Prostate gland (tissue), 2 donors: ENCODE data around the gene PMPCA. TPM values are rescaled to one million over a fixed set of nuclear protein-coding genes. Genes with fewer than 3 reads are reported as not detected.

Experiments
- DNase-seq: peaks from one replicate; pipeline ENCODE4 v3.0.0-alpha.2; 2019; ENCODE audit warnings: low spot score
- H3K27ac ChIP-seq, 2 donors: fragments of 200-600 bp; sonication (generic); 2 replicates each; pipeline ENCODE4 v1.5.1; 2017 to 2019
- H3K27me3 ChIP-seq: fragments of 200-600 bp; sonication (generic); replicated peaks from 2 replicates; pipeline ENCODE4 v1.5.1; 2019; ENCODE audit not compliant: insufficient read depth
- H3K36me3 ChIP-seq, 2 donors: fragments of 200-600 bp; sonication (generic); 1 replicate in 1 of 2; 2 replicates in 1 of 2; pipeline versions ENCODE4 v1.5.1 to v1.8.1; 2017 to 2019
- H3K4me1 ChIP-seq: fragments of 200-600 bp; sonication (generic); replicated peaks from 2 replicates; pipeline ENCODE4 v1.5.1; 2019
- H3K4me3 ChIP-seq, 2 donors: fragments of 200-600 bp; sonication (generic); 2 replicates each; pipeline ENCODE4 v1.5.1; 2017 to 2019
- H3K9me3 ChIP-seq: fragments of 200-600 bp; sonication (generic); 2 replicates; pipeline ENCODE4 v1.5.1; 2017
- CTCF ChIP-seq, 4 experiments: fragments of 200-600 bp in 2 of 4; fragments of 450-650 bp in 2 of 4; sonication (generic) in 2 of 4; IDR thresholded peaks; 1 replicate in 3 of 4; 2 replicates in 1 of 4; pipeline ENCODE4 v1.5.1; 2016 to 2019; ENCODE audit warnings: antibody characterized with exemption in 4 of 4, mild to moderate bottlenecking in 2 of 4, moderate library complexity in 2 of 4
- POLR2A ChIP-seq: fragments of 450-650 bp; IDR thresholded peaks from one replicate; pipeline ENCODE4 v1.6.1; 2016; ENCODE audit warnings: antibody characterized with exemption, mild to moderate bottlenecking
- POLR2AphosphoS5 ChIP-seq: sonication (generic); formaldehyde crosslinking; IDR thresholded peaks from one replicate; pipeline ENCODE4 v1.6.1; 2017; ENCODE audit warnings: antibody characterized with exemption
- WGBS: methylation state at CpG from one replicate; pipeline ENCODE4 v1.1.5; 2018; 5-methylcytosine and 5-hydroxymethylcytosine counted together
- intact Hi-C: fragments of 100-400 bp; cut with DNase I; formaldehyde crosslinking; loops from one replicate; pipeline ENCODE4 v1.14.2; 2022
- total RNA-seq, 2 donors: library from RNA; depleted of rRNA; stranded (reverse); fragments of >200 nt; gene quantifications; one replicate each; pipeline ENCODE4 v1.1.0, GENCODE V29; 2016

PMPCA gene
- total RNA-seq, 2 donors from 2014 or later, result 29.2 to 58.7 TPM

- H3K4me1 ChIP-seq, result peaks cover 12% of the 10 kb centered on the region
- no peaks in the 10 kb centered on the region for H3K9me3 ChIP-seq
- WGBS, result 96% methylated on average over 21 of the region's 21 CpGs
- H3K36me3 ChIP-seq, result peaks cover 14 to 27% of the 10 kb centered on the region in 2 donors
- H3K27me3 ChIP-seq, result no peaks in the 10 kb centered on the region
- no peak overlapping the region for H3K27ac ChIP-seq
- TF ChIP-seq CTCF (IDR thresholded peaks at IDR 0.05) (no peak), POLR2A (no peak), POLR2AphosphoS5 (no peak)
- DNase-seq, result no peak
- H3K4me3 ChIP-seq, result no peak overlapping the region
- intact Hi-C loops, result no loop called here
Measured at GRCh38 chr9:136394312-136395019, 16.0 kb upstream of the PMPCA start.

GRCh38 chr9:136395020-136395340 lies 15.5 kb upstream of the PMPCA start:
- no peaks in the 10 kb centered on the region for H3K27me3 ChIP-seq
- 94% methylated on average over 13 of the region's 13 CpGs for WGBS
- H3K4me3 ChIP-seq, result no peak overlapping the region
- no peak for DNase-seq
- H3K4me1 ChIP-seq, result peaks cover 12% of the 10 kb centered on the region
- no peaks in the 10 kb centered on the region for H3K9me3 ChIP-seq
- H3K27ac ChIP-seq, result no peak overlapping the region
- peaks cover 14 to 27% of the 10 kb centered on the region in 2 donors for H3K36me3 ChIP-seq
- intact Hi-C loops, result no loop called here
- TF ChIP-seq POLR2AphosphoS5 (no peak), CTCF (IDR thresholded peaks at IDR 0.05) (no peak), POLR2A (no peak)

- DNase-seq, result no peak
- Histone ChIP-seq H3K9me3 (no peaks in the 10 kb centered on the region), H3K36me3 (peaks cover 14 to 27% of the 10 kb centered on the region in 2 donors), H3K4me3 (no peak overlapping the region), H3K4me1 (peaks cover 12% of the 10 kb centered on the region), H3K27me3 (no peaks in the 10 kb centered on the region), H3K27ac (no peak overlapping the region)
- TF ChIP-seq POLR2A, result no peak
- intact Hi-C loops, result no loop called here
- 85% methylated on average over 26 of the region's 26 CpGs for WGBS
Measured at GRCh38 chr9:136395345-136396218, 14.9 kb upstream of the PMPCA start.

GRCh38 chr9:136396219-136396515 lies 14.3 kb upstream of the PMPCA start:
- Histone ChIP-seq H3K27me3 (no peaks in the 10 kb centered on the region), H3K9me3 (no peaks in the 10 kb centered on the region), H3K36me3 (peaks cover 14 to 27% of the 10 kb centered on the region in 2 donors), H3K4me1 (peaks cover 12% of the 10 kb centered on the region), H3K4me3 (no peak overlapping the region), H3K27ac (no peak overlapping the region)
- TF ChIP-seq POLR2A (no peak), POLR2AphosphoS5 (no peak), CTCF (IDR thresholded peaks at IDR 0.05) (no peak)
- no peak for DNase-seq
- WGBS, result 54% methylated on average over 4 of the region's 4 CpGs
- intact Hi-C loops, result no loop called here

- no peak for DNase-seq
Measured at GRCh38 chr9:136397643-136398042, 12.8 kb upstream of the PMPCA start.

More at GRCh38 chr9:136397643-136398042, 12.8 kb upstream of the PMPCA start:
- intact Hi-C loops, result no loop called here
- Histone ChIP-seq H3K9me3 (no peaks in the 10 kb centered on the region), H3K36me3 (peaks cover 11 to 19% of the 10 kb centered on the region in 2 donors), H3K4me1 (peaks cover 12% of the 10 kb centered on the region), H3K27ac (no peak overlapping the region), H3K4me3 (no peak overlapping the region), H3K27me3 (no peaks in the 10 kb centered on the region)
- TF ChIP-seq POLR2AphosphoS5 (no peak), CTCF (IDR thresholded peaks at IDR 0.05) (no peak), POLR2A (no peak)
- WGBS, result 77% methylated on average over 6 of the region's 6 CpGs
